RWPE1 (cell line): Measurements from ENCODE around the gene MUC22.

Experiments used
- CTCF ChIA-PET: fragments of 350-600 bp; sonication (Branson Sonifier 250); formaldehyde crosslinking; extraction: SDS; loops from one replicate; lab custom pipeline; 2021; lab: Yijun Ruan, JAX
- POLR2A ChIA-PET: fragments of 400-600 bp; formaldehyde crosslinking; extraction: SDS; loops from one replicate; lab custom pipeline; 2020; ENCODE audit warnings: antibody characterized with exemption; ENCODE audit not compliant: low non-redundant PET; lab: Yijun Ruan, JAX
- DNase-seq: peaks from one replicate; pipeline ENCODE4 v3.0.0; 2012; ENCODE audit warnings: low spot score
- H3K27ac ChIP-seq: fragments of 450-650 bp; 2 replicates; pipeline ENCODE4 v1.5.1; 2017
- CTCF ChIP-seq: fragments of 450-650 bp; conservative IDR thresholded peaks from 2 replicates; pipeline ENCODE4 v1.5.1; 2017; ENCODE audit warnings: low read depth, mild to moderate bottlenecking

The MUC22 gene

DNA sequence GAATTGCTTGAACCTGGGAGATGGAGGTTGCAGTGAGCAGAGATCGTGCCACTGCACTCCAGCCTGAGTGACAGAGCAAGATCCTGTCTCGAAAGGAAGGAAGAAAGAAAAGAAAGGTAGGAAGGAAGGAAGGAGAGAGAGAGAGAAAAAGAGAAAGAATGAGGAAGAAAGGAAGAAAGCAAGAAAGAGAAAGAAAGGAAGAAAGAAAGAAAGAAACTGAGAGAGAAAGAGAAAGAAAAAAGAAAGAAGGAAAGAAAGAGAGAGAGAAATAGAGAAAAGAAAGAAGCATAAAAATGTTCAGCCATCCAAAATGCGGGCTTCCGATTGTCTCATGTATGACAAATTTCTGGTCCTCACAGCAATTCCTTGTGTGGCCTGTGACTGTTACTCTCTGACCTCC lies 22.8 kb downstream of the MUC22 start:
- no peak for TF ChIP-seq CTCF
- CTCF ChIA-PET: interaction anchor here (0.6 kb wide), 2 partner anchors 13 to 18 kb away, joined by 3 to 4 read pairs; no protein-coding TSS in a partner anchor
- H3K27ac ChIP-seq: no peak overlapping the region
- DNase-seq: no peak
- POLR2A ChIA-PET: no interaction called here

DNA sequence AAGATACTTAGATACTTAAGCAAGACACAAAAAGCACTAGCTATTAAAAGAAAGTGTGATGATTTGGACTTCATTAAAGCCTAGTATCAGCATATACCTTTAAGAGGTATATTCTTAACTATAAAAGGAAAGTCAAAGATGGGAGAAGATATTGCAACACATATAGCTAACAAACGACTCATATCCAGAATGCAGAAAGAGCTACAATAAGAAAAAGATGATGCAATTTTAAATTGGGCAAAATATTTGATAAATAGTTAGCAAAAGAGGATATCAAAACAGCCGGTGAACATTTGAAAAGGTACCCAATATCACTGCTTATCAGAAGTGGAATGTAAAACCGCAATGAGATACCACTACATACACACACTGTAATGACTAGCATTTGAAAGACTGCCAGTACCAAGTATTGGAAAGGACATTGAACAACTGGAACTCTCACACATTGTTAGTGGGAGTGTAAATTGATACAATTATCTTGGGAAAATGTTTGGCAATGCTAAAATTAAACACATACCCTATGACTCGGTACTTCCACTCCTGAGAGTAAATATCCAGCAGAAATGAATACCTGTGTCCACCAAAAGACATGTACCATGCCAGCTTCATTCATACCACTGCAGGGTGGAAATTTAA lies 25.7 kb downstream of the MUC22 start:
- H3K27ac ChIP-seq: no peak overlapping the region
- CTCF ChIA-PET: interaction anchor here (0.6 kb wide), 2 partner anchors 27 to 67 kb away, joined by 3 read pairs; no protein-coding TSS in a partner anchor
- DNase-seq: no peak
- TF ChIP-seq CTCF: no peak
- POLR2A ChIA-PET: no interaction called here

GRCh38 chr6:31037169-31037568 lies 26.9 kb downstream of the MUC22 start:
- CTCF ChIA-PET: no interaction called here
- no peak overlapping the region for H3K27ac ChIP-seq
- no peak for DNase-seq
- POLR2A ChIA-PET: no interaction called here
- TF ChIP-seq CTCF: no peak

- DNase-seq: no peak
- POLR2A ChIA-PET: no interaction called here
- CTCF ChIA-PET: no interaction called here
- no peak overlapping the region for H3K27ac ChIP-seq
- no peak for TF ChIP-seq CTCF
Observed at GRCh38 chr6:31037682-31038081, 27.4 kb downstream of the MUC22 start.

GRCh38 chr6:31038559-31038958 lies 28.3 kb downstream of the MUC22 start:
- H3K27ac ChIP-seq: no peak overlapping the region
- DNase-seq: no peak
- no peak for TF ChIP-seq CTCF
- ChIA-PET POLR2A (no interaction called here), CTCF (no interaction called here)

DNA sequence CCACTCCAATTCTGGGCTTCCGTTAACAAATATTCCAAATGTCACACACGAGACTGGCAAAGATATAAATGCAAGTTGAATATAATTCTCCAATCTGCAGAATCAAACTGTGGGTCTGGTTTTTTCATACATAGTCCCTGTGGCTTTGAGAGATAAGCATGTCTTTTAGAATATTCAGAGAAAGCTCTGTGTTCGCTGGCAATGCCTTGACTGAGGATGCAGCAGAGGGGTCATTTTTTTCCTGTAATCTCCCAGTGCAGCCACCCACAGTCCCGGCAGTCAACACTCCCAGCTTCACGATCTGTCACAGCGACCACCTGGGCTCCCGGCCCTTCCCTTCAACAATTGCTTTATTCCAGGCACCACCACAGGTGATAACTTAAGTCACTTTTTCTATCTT lies 30.5 kb downstream of the MUC22 start:
- ChIA-PET POLR2A (no interaction called here), CTCF (interaction anchor here (0.9 kb wide), 1 partner anchor 30 kb away, joined by 5 read pairs; no protein-coding TSS in a partner anchor)
- DNase-seq: no peak
- H3K27ac ChIP-seq: no peak overlapping the region
- no peak for TF ChIP-seq CTCF
